ENCODE data around the gene EIF3J.
"Not testable (repeated sequence)": the region's sequence is repeated elsewhere in the genome, so short reads cannot be mapped to it uniquely, and the experiment has no call there.

The EIF3J gene

DNA sequence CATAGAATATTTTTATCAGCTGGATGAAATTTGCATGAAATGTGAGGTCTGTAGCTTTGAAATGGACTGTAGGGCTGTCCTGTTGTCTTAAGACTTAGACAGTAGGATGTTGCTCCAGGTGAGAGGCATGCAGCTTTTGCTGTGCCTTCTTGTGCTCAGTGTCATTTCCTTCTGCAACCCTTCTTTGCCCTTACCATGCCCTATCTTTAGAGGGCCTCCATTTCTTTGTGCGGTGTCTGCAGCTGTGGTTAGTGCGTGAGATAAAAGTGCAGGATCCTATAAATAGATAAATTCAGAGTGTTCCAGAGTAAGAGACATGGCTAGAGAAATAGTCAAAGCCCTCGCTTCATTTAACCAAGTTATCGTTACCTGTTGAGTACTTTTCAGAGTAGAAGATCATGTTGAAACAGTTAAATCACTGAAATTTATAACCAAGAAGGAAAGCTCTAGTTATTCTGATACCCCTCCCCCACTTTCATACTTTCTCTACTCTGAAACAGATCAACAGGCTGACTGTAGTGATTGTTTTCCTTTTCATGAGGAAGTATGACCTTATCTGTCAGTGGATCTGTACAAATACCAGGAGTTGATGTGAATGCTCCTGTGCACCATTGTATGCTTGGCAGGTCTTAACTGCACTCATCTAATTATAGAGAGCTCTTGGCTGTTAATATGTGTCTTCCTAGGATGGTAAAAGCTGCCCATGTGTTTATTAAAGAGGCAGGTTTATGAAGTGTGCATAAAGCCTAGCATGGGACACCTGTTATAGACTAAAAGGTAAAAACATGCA is 18.2 kb downstream of the EIF3J start:
- no peak for TF ChIP-seq CTCF (IDR thresholded peaks at IDR 0.05; ENCODE audit: control insufficient read depth, extremely low read depth, insufficient read depth)
- peak; percentile 96 for DNase-seq (ENCODE audit: low read depth)
- H3K4me3 ChIP-seq (ENCODE audit: low read depth, low read length) = peak overlapping the region; percentile 25

- not testable (repeated sequence) for DNase-seq (ENCODE audit: low read depth)
Observed at GRCh38 chr15:44560926-44561325, 24.0 kb downstream of the EIF3J start.

GRCh38 chr15:44565387-44566154 is 28.6 kb downstream of the EIF3J start:
- no peak overlapping the region for H3K4me3 ChIP-seq (ENCODE audit: low read depth, low read length)
- no peak for TF ChIP-seq CTCF (IDR thresholded peaks at IDR 0.05; ENCODE audit: control insufficient read depth, extremely low read depth, insufficient read depth)
- no peak for DNase-seq (ENCODE audit: low read depth)

More at GRCh38 chr15:44560926-44561325, 24.0 kb downstream of the EIF3J start:
- not testable (repeated sequence) for H3K4me3 ChIP-seq (ENCODE audit: low read depth, low read length)

GRCh38 chr15:44566155-44566540 is 29.2 kb downstream of the EIF3J start:
- no peak for DNase-seq (ENCODE audit: low read depth)
- TF ChIP-seq CTCF (IDR thresholded peaks at IDR 0.05; ENCODE audit: control insufficient read depth, extremely low read depth, insufficient read depth) = no peak

DNA sequence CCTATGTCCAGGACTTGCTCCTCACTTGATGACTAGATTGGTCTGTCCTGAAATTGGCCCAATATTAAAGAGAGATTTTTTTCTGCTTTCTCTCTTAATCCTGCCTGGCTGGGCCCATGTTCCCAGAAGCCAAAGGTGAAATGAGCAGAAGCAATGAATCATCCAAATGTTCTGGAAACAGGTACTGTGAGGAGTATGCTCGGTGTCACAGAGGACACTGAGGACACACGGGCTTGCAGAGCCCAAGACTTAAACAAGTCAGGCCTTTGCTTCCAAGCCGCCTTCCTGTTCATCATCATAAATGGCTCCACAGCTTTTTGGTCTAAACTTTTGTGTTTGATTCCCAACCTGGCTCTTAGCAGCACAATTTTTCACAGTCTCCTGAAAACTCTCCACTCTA is 31.4 kb downstream of the EIF3J start:
- TF ChIP-seq CTCF (IDR thresholded peaks at IDR 0.05; ENCODE audit: control insufficient read depth, extremely low read depth, insufficient read depth) = no peak
- no peak overlapping the region for H3K4me3 ChIP-seq (ENCODE audit: low read depth, low read length)
- DNase-seq (ENCODE audit: low read depth) = no peak

More at GRCh38 chr15:44566155-44566540, 29.2 kb downstream of the EIF3J start:
- H3K4me3 ChIP-seq (ENCODE audit: low read depth, low read length) = no peak overlapping the region

GRCh38 chr15:44569316-44569715 is 32.4 kb downstream of the EIF3J start:
- no peak for TF ChIP-seq CTCF (IDR thresholded peaks at IDR 0.05; ENCODE audit: control insufficient read depth, extremely low read depth, insufficient read depth)
- no peak overlapping the region for H3K4me3 ChIP-seq (ENCODE audit: low read depth, low read length)
- no peak for DNase-seq (ENCODE audit: low read depth)

DNA sequence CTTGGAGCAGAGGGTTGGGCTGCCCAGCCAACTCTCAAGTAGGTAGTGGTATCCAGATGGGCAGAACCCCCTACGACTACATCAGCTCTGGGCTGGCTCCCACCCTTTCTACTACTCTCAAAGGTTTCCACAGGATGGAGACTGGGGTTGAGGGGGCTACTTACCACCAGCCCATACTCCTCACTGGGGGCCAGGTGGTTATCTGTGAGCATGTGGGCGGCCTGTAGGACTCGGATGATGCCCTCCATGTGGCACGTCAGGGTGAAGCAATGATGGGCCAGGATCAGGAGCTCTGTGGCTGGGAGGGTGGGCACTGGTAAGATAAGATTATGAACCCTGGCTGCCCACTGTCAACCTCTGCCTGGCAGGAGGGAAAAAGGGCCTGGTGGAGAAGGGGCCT is 33.4 kb downstream of the EIF3J start:
- no peak for TF ChIP-seq CTCF (IDR thresholded peaks at IDR 0.05; ENCODE audit: control insufficient read depth, extremely low read depth, insufficient read depth)
- H3K4me3 ChIP-seq (ENCODE audit: low read depth, low read length) = no peak overlapping the region
- DNase-seq (ENCODE audit: low read depth) = no peak

All from LNCaP clone FGC (cell line).